Measurements from ENCODE around the gene GYS2.
"Not testable (repeated sequence)": the region's sequence is repeated elsewhere in the genome, so short reads cannot be mapped to it uniquely, and the experiment has no call there.

GYS2 gene

DNA sequence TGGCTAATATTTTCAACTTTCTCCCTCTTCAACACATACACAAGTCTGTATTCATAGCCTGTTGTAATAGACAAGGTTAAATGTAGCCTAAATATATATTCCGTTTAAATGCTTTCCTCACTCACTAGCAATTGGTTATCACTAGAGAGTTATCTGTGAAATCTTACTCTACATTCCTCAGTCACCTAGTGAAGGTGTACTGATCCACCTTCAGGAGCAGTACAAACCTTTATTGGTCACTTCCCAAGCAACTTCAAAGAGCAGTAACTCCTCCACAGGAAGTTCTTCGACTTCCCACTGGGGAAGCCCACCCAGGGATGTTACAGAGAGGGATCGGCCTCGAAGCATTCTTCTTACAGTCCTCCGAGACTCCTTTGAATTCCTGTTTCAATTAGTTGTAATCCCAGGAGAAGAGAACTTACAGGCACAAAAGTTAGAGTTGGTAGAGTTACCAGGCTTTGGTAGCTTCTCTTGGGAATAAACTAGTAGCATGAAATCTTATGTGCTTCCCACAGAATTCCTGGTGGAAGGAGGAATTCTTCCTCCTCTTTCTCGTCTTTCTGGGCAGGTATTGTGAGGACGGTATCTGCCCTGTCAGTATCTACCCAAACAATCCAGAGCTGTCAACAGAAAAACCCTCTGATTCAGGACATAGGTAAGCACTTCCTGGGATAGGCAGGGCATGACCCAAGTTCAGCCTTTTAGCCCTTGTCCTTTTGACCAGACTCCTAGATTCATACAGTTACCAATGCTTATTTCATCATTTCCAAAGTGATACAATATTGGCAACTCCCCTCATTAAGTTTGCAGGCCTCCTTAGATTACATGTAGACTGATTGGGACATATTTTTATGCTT is at the start of gene GYS2:
Gene GYS2, minus strand, starts transcription at position 603 of the 857 bp plus-strand sequence. Its CDS starts 255 bp downstream, at position 348.
- no peak for DNase-seq

DNA sequence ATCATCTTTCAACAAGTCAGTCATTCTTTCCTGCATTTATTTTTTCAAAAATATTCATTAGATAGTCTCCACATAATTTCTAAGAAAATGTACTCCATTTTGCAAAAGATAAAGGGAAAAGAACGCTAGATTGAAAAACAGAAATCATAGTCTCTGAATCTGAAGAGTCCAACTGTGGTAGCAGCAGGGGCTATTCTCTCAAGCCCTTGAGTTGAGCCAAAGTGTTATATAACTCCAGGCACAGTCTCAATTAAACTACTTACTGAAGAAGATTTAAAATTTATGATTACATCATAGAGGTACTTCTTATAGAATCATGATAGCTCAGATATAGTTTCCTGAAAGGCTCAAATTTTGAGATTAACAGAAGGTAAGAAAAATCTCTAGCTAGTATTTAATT is 47.2 kb upstream of the GYS2 start:
- DNase-seq = no peak

GRCh38 chr12:21650997-21651396 is 46.4 kb upstream of the GYS2 start:
- no peak for DNase-seq

- DNase-seq = no peak
These were observed 44.4 kb upstream of the GYS2 start for GRCh38 chr12:21649034-21649433.

DNA sequence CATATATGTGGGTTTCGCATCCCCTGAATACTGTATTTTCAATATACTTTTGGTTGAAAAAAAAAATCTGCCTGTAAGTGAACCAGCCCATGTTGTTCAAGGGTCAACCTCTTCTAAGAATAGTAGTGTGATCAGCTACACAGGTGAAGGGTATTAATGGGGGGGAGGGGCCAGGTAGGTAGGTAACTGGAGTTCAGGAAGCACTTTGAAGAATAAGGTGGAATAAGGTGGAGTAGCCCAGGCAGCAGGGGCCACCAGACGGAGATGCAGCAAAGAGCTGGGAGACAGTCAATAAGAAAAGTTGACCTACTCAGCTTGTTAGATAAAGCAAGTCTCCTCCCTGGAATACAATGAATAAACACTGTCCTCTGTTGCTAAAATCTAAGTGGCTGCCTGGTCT is 43.7 kb upstream of the GYS2 start:
- DNase-seq = no peak

- DNase-seq = no peak
These were observed 42.5 kb upstream of the GYS2 start for GRCh38 chr12:21647179-21647578.

DNA sequence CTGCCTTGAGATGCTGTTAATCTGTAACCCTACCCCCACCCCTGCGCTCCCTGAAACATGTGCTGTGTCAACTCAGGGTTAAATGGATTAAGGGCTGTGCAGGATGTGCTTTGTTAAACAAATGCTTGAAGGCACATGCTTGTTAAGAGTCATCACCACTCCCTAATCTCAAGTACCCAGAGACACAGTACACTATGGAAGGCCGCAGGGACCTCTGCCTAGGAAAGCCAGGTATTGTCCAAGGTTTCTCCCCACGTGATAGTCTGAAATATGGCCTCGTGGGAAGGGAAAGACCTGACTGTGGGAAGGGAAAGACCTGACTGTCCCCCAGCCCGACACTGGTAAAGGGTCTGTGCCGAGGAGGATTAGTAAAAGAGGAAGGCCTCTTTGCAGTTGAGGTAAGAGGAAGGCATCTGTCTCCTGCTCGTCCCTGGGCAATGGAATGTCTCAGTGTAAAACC is 40.4 kb upstream of the GYS2 start:
- DNase-seq = not testable (repeated sequence)

DNA sequence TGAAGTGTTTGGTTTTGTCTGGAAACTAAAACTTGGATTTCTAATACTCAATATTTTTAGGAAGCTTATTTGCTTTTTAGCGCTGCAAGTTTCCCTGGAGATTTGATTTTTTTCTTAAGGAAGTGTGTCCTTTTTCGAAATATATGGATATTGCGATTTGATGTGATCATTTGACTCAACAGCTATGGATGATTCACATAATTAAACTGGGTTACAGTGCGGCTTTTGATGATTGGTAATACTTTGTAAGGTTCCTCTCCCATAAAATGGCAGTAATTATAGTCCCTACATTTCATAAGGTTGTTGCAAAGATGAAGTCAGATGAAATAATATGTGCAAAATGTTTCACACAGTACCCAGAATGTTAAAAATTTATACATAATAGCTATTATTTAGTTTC is 39.9 kb upstream of the GYS2 start:
- no peak for DNase-seq

DNA sequence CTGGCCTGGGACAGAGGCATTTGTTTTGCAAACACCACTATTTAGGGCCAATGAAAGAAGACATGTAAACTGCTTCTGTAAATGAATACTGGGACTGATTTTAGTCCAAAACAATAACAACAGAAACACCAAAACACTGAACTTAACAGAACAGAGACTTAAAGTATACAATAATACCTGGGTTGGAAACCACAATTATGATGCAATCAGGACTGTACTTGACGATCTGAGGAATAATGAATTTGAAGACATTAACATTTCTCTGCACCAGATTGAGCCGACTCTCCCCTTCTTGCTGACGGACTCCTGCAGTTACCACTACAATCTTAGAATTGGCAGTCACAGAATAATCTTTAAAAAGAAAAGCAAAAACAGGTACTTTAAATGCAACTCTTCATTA is 39.1 kb upstream of the GYS2 start:
- DNase-seq = no peak

DNA sequence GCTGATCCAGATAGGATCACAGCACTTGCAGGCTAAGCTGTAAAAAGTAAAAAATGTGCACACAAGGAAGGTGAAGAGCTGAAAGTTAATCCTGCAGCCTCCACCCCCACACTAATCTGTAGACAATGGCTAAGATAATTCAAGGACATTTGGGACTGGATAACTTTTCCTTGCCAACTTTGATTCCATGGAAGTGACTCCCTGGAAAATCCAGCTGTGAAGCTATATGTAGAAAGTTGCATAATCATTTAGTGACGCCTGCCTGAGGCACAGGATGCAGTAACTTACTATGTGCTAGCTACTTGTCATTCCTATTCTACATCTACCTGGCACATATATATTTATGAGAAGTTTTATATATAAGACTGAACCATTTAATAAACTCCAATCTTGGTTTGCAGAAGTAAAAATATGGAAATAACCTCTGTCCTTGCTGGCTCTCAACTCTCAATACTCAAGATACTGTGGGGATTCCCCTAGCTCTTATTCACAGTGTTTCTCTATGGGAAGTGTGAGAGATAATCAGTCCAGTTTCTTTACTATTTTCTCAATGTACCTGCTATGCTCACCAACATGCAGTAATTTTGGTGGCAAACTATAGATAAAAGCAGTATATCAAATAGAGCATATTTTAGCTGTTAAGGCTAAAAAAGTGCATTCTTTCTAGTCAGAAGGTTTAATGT is 38.2 kb upstream of the GYS2 start:
- no peak for DNase-seq

DNA sequence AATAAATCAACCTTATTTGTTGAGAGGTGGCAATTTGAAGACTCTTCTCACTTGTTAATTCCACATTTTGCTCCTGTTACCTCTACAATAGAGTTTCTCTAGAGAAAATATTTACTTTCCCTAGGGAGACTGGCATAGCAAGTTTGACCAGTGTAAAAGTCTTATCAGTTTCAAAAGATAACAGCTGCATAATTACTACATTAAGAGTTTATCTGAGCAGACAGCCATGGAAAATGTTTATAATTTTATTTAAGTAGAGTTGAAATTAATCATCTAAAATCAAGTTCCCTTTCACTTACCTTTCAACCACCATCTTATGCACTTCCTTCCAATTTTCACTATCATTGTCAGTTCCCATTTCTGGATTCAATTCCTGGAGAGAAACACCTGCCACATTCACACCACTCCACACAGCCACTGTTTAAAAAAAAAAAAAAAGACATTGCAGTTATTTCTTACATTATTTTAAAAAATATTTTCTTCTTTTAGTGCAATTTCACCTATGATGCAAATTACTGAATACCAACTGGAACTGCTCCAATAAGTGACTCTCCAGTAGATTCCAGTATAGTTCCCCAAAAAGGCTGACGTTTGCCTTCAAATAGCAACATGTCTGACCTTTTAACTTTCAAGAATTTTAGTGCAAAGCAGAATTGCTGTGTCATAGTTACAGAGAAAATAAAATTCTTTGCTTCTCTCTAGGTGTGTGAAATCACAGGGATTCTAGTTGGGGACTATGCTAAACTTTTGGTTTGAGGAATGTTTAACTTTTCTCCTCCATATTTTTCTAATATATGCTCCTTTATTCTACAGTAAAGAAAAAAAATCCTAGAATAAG is 33.6 kb upstream of the GYS2 start:
- no peak for DNase-seq

DNA sequence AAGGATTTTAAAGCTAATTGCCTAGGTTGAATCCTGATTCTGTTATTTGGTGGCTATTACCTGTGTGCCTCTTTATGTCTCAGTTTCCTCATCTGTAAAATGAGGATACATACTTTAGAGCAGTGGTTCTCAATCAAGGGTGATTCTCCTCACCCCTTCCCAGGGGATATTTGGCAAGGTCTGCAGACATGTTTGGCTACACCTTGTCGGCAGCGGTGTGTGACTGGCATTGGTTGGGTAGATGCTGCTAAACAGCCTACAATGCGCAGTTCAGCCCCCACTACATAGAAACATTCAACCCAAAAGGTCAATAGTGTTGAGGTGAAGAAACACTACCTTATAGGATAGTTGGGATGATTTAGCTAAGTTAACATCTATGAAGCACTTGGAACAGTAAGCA is 29.6 kb upstream of the GYS2 start:
- DNase-seq = no peak

DNA sequence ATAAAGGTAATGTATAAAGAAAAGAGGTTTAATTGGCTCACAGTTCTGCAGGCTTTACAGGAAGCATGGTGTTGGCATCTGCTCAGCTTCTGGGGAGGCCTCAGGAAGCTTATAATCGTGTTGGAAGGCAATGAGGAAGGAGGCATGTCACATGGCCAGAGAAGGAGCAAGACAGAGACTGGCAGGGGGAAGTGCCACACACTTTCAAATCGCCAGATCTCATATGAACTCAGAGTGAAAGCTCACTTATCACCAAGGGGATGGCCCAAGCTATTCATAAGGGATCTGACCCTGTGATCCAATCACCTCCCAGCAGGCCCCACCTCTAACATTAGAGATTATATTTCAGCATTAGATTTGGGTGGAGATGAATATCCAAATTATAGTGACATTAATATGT is 26.7 kb upstream of the GYS2 start:
- DNase-seq = no peak

DNA sequence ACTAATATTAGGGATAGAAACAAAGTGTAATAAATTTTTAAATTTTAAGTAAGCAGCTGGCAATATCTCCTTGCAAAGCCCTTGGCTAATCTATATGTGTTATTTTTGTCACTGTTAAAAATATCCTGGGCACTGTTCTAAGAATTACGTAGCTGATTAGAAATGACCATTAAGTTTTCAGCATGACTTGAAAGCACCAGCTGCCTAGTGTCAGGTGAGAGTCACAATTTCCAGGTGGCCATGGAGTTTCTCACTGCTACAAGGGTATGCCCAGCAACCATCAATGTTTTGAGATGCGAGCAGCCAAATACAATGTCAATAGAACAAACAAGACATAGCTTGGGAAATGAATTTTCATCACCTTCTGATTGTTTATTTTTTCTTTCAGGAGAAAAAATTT is 23.3 kb upstream of the GYS2 start:
- DNase-seq = no peak

GRCh38 chr12:21618566-21618965 is 13.9 kb upstream of the GYS2 start:
- DNase-seq = no peak

GRCh38 chr12:21617030-21617429 is 12.4 kb upstream of the GYS2 start:
- DNase-seq = no peak

GRCh38 chr12:21615431-21615830 is 10.8 kb upstream of the GYS2 start:
- DNase-seq = no peak

GRCh38 chr12:21614506-21614905 is 9.9 kb upstream of the GYS2 start:
- no peak for DNase-seq

DNA sequence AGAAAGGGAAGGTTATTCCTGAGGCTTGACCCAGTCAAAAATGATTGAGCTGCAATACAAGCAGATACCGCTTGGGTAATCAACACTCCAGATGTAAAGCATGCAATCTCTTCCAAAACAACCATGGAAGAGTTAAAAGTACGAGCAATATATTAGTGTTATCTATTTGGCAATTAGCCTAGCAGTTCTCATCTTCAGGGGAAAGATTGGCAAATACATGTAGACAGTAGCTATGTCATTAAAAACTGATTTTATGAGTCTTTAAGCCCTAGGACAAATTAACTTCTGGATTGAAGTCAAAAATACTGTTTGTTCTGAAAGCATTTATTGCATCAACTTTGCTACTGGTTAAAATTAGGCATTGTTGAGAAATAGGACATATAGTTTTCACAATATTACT is 9.3 kb upstream of the GYS2 start:
- no peak for DNase-seq

GRCh38 chr12:21608196-21608595 is 3.5 kb upstream of the GYS2 start:
- DNase-seq = no peak

DNA sequence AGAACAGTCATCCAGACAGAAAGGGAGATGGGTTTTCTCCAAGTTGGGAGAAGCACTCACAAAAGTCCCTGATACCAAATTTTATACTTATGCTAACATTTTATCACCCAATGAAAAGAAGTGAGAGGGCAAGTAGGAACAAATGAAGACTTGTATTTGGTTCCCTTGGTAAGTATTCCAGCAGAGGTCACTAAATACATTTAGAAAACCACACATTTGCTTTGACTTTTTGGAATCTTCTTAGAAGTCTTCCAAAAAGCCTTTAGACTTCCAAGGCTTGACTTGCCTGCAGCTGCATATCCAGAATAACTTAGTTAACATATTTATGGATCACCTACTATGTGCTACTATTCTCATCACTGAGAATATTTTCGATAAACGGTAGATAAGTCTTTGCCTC is 3.1 kb upstream of the GYS2 start:
- DNase-seq = no peak

DNA sequence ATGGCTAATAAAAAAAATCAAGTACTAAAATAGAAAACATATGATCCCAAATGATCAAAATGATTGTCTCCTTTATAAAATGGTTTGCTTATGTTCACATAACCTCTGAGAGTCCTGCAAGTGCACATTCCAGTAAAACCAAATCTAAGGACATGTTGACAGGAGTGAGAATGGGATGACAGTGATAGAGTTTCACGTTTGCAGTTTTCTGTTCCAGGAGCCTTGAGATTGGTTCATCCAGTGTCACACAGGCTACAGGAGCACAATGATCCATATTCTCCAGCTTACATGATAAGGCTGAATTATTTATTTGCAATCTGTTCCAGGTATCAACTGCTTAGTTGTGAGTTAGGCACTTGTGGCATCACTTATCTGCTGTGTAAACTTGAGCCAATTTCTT is 1.5 kb upstream of the GYS2 start:
- no peak for DNase-seq

DNA sequence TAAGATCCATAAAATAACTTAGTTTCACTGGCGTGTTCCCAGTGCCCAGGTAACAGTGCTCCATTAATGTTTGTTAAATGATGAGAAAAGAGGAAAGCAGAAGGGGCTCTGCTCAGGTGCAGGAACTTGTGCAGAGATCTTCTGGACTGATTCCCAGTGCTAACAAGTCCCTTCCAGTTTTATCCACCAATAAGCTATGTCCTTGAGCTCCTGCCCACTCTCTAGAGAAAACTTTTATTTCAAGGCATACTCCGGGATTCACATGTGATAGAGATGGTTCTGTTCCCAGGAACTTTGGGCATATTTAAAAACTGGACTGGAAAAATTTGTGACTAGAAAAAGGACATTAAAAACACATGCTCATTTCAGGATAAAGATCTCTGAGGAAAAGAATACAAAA is 1.9 kb downstream of the GYS2 start:
- no peak for DNase-seq

DNA sequence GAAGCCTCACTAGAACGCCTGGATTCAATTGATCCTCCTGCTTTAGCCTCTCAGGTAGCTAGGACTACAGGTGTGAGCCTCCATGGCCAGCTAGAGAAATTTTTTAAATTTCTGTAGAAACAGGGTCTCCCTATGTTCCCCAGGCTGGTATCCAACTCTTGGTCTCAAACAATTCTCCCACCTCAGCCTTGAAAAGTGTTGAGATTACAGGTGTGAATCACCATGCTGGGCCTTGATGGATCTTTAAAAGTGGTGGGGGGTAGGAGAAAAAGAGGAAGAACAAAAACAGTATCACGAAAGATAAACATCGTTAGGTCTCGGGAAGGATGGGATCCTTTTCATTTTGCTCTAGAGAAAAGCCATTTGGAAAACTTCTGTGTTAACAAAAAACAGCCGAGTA is 4.5 kb downstream of the GYS2 start:
- no peak for DNase-seq
